Sigmoid colon (tissue), 4 donors: Measurements from ENCODE around the gene ACO2.

ENCODE experiments used
- CTCF ChIP-seq, 4 experiments: fragments of 450-650 bp in 3 of 4; fragments of 200-600 bp in 1 of 4; IDR thresholded peaks; one replicate each; pipeline ENCODE4 v1.5.1; 2016 to 2019; ENCODE audit warnings: antibody characterized with exemption in 4 of 4, mild to moderate bottlenecking in 3 of 4, moderate library complexity in 2 of 4
- POLR2AphosphoS5 ChIP-seq, 4 donors: sonication (generic); formaldehyde crosslinking; IDR thresholded peaks; one replicate each; pipeline ENCODE4 v1.6.1; 2017; ENCODE audit warnings: antibody characterized with exemption in 4 of 4

DNA sequence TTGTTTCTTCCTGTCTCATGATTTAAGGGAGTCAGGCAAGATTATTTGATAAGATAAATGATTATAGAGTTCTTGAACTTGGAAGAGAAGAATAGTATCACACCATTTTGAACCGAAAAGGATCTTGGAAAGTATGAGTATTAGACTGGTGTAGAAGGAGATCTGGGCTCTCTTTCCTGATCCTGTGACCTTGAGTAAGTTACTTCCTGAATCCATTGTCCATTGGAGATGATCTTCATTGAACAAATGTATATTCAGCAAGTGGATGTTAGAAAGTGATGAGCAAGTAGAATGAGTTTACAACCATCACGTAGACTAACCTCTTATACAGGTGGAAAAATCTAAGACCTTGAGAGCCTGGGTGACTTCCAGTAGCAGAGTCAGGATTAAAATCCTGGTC lies 2.0 kb downstream of the ACO2 start:
- TF ChIP-seq POLR2AphosphoS5 (IDR thresholded peaks at IDR 0.05) = no peak
- TF ChIP-seq CTCF (IDR thresholded peaks at IDR 0.05) = no peak
